HEK293 (cell line): ENCODE measurements around the gene MPHOSPH8.

ENCODE experiments used
- CTCF ChIA-PET: fragments of 350-600 bp; formaldehyde crosslinking; extraction: SDS; loops from one replicate; lab custom pipeline; 2021; ENCODE audit warnings: antibody characterized with exemption; lab: Yijun Ruan, JAX
- POLR2A ChIA-PET: fragments of 300-600 bp; formaldehyde crosslinking; extraction: SDS; loops from one replicate; lab custom pipeline; 2020; ENCODE audit warnings: antibody characterized with exemption, inconsistent platforms; lab: Yijun Ruan, JAX
- H3K27ac ChIP-seq: fragments of 200-500 bp; sonication (Bioruptor generic); 2 replicates; pipeline ENCODE4 v1.5.1; 2014; ENCODE audit warnings: low read depth, low read length, control low read depth, inconsistent platforms; ENCODE audit errors: extremely low read depth
- H3K36me3 ChIP-seq, 2 experiments: fragments of 200-500 bp in 1 of 2; sonication (Bioruptor generic) in 1 of 2; 1 replicate in 1 of 2; 2 replicates in 1 of 2; pipeline ENCODE4 v1.5.1; 2014 to 2017; ENCODE audit warnings: inconsistent platforms in 2 of 2, low read length in 2 of 2; ENCODE audit not compliant: control insufficient read depth in 2 of 2, insufficient read depth in 1 of 2
- H3K4me1 ChIP-seq: fragments of 200-500 bp; sonication (Bioruptor generic); 2 replicates; pipeline ENCODE4 v1.5.1; 2014; ENCODE audit warnings: mild to moderate bottlenecking, low read length, inconsistent platforms; ENCODE audit not compliant: control insufficient read depth, insufficient read depth
- H3K4me3 ChIP-seq: 2 replicates; pipeline ENCODE4 v1.5.1; 2011; ENCODE audit warnings: low read depth, mild to moderate bottlenecking, control low read depth, low read length, moderate library complexity
- H3K9me3 ChIP-seq: fragments of 200-500 bp; sonication (Bioruptor generic); 2 replicates; pipeline ENCODE4 v1.5.1; 2014; ENCODE audit warnings: low read depth, low read length, inconsistent platforms; ENCODE audit not compliant: control insufficient read depth, insufficient read depth
- IKZF3 ChIP-seq: fragments of 450-650 bp; IDR thresholded peaks from 2 replicates; pipeline ENCODE4 v1.5.0; 2018; ENCODE audit warnings: missing biosample characterization, mild to moderate bottlenecking, missing genetic modification characterization, moderate library complexity
- KLF16 ChIP-seq: fragments of 450-650 bp; formaldehyde crosslinking; IDR thresholded peaks from 2 replicates; pipeline ENCODE4 v1.5.1; 2017; ENCODE audit warnings: missing biosample characterization, missing genetic modification characterization
- MEIS1 ChIP-seq: sonication (generic); formaldehyde crosslinking; IDR thresholded peaks from 2 replicates; pipeline ENCODE4 v1.8.1; 2022; ENCODE audit warnings: missing genetic modification reagents, mild to moderate bottlenecking, borderline replicate concordance
- PATZ1 ChIP-seq: fragments of 450-650 bp; formaldehyde crosslinking; IDR thresholded peaks from 2 replicates; pipeline ENCODE4 v1.5.1; 2016; ENCODE audit warnings: missing biosample characterization, missing genetic modification characterization
- SALL2 ChIP-seq: fragments of 450-650 bp; formaldehyde crosslinking; IDR thresholded peaks from 2 replicates; pipeline ENCODE4 v1.5.0; 2017; ENCODE audit warnings: missing biosample characterization, mild to moderate bottlenecking, missing genetic modification characterization, borderline replicate concordance
- ZBTB8A ChIP-seq: fragments of 450-650 bp; formaldehyde crosslinking; IDR thresholded peaks from 2 replicates; pipeline ENCODE4 v1.5.1; 2016; ENCODE audit warnings: missing biosample characterization, missing genetic modification characterization
- ZNF16 ChIP-seq: fragments of 450-650 bp; formaldehyde crosslinking; IDR thresholded peaks from 2 replicates; pipeline ENCODE4 v1.5.1; 2016; ENCODE audit warnings: low read depth, missing biosample characterization, missing genetic modification characterization
- ZNF184 ChIP-seq: fragments of 450-650 bp; IDR thresholded peaks from 2 replicates; pipeline ENCODE4 v1.5.1; 2018; ENCODE audit warnings: missing biosample characterization, mild to moderate bottlenecking, missing genetic modification characterization
- ZNF404 ChIP-seq: fragments of 450-650 bp; formaldehyde crosslinking; IDR thresholded peaks from 2 replicates; pipeline ENCODE4 v1.5.1; 2017; ENCODE audit warnings: missing biosample characterization, missing genetic modification characterization
- ZNF473 ChIP-seq: fragments of 450-650 bp; formaldehyde crosslinking; IDR thresholded peaks from 2 replicates; pipeline ENCODE4 v1.5.1; 2017; ENCODE audit warnings: missing biosample characterization, missing genetic modification characterization
- ZNF529 ChIP-seq: fragments of 450-650 bp; formaldehyde crosslinking; IDR thresholded peaks from 2 replicates; pipeline ENCODE4 v1.5.1; 2017; ENCODE audit warnings: missing genetic modification characterization, missing biosample characterization; ENCODE audit not compliant: insufficient replicate concordance
- ZNF530 ChIP-seq: fragments of 450-650 bp; formaldehyde crosslinking; IDR thresholded peaks from 2 replicates; pipeline ENCODE4 v1.5.1; 2016; ENCODE audit warnings: low read depth, missing biosample characterization, missing genetic modification characterization
- ZNF555 ChIP-seq: fragments of 450-650 bp; formaldehyde crosslinking; conservative IDR thresholded peaks from 2 replicates; pipeline ENCODE4 v1.5.1; 2017; ENCODE audit warnings: missing biosample characterization, mild to moderate bottlenecking, missing genetic modification characterization, inconsistent platforms
- ZNF560 ChIP-seq: fragments of 450-650 bp; formaldehyde crosslinking; IDR thresholded peaks from 2 replicates; pipeline ENCODE4 v1.5.1; 2017; ENCODE audit warnings: missing biosample characterization, missing genetic modification characterization, borderline replicate concordance
- ZNF561 ChIP-seq: fragments of 450-650 bp; IDR thresholded peaks from 2 replicates; pipeline ENCODE4 v1.5.1; 2018; ENCODE audit warnings: missing biosample characterization, missing genetic modification characterization, borderline replicate concordance
- ZNF654 ChIP-seq: fragments of 450-650 bp; formaldehyde crosslinking; IDR thresholded peaks from 2 replicates; pipeline ENCODE4 v1.5.1; 2016; ENCODE audit warnings: low read depth, missing biosample characterization, missing genetic modification characterization
- ZNF701 ChIP-seq: fragments of 450-650 bp; formaldehyde crosslinking; IDR thresholded peaks from 2 replicates; pipeline ENCODE4 v1.5.1; 2016; ENCODE audit warnings: missing biosample characterization, missing genetic modification characterization
- ZNF704 ChIP-seq: fragments of 450-650 bp; formaldehyde crosslinking; IDR thresholded peaks from 2 replicates; pipeline ENCODE4 v1.5.1; 2016; ENCODE audit warnings: missing biosample characterization, missing genetic modification characterization
- ZSCAN30 ChIP-seq: fragments of 450-650 bp; IDR thresholded peaks from 2 replicates; pipeline ENCODE4 v1.5.1; 2018; ENCODE audit warnings: missing biosample characterization, mild to moderate bottlenecking, missing genetic modification characterization, moderate library complexity
- TF ChIP-seq, protein P1 (sequence below): fragments of 450-650 bp; formaldehyde crosslinking; IDR thresholded peaks from 2 replicates; pipeline ENCODE4 v1.5.1; 2017; ENCODE audit warnings: missing biosample characterization, missing genetic modification characterization
- TF ChIP-seq, protein P2 (sequence below): fragments of 450-650 bp; formaldehyde crosslinking; IDR thresholded peaks from 2 replicates; pipeline ENCODE4 v1.5.1; 2017; ENCODE audit warnings: missing biosample characterization, missing genetic modification characterization
- TF ChIP-seq, protein P3 (sequence below): IDR thresholded peaks from 2 replicates; pipeline ENCODE4 v1.6.1; 2011; ENCODE audit warnings: mild to moderate bottlenecking, low read depth, low read length, borderline replicate concordance

The MPHOSPH8 gene

DNA sequence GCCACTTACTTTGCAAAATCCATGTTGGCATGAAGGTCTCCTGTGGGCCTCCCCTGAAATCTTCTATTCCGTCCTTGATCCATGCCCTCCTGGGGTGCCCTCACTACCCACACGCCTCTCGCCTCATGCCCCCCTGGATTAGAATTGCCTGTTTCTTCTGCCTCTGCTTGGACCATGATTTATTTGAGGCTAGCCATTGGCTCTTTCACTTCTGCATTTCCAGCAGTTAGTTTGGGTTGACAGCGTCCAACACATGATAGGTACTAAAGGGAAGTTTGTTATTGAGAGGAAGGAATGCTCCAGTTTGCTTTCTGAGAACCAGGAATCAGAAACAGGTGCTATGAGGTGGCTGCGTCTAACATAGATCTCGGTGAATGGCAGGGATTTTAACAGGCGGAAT lies 41.6 kb upstream of the MPHOSPH8 start:
- Histone ChIP-seq H3K27ac (no peak overlapping the region), H3K4me1 (no peaks in the 10 kb centered on the region), H3K9me3 (no peaks in the 10 kb centered on the region), H3K36me3 (no peaks in the 10 kb centered on the region), H3K4me3 (no peak overlapping the region)
- CTCF ChIA-PET = no interaction called here
- TF ChIP-seq ZNF529 (tag by site-specific recombination) (no peak), ZBTB8A (tag by site-specific recombination) (no peak), ZSCAN30 (no peak), ZNF561 (no peak), ZNF654 (tag by site-specific recombination) (no peak), ZNF555 (tag by site-specific recombination) (no peak)
- TF ChIP-seq, protein P1, sequence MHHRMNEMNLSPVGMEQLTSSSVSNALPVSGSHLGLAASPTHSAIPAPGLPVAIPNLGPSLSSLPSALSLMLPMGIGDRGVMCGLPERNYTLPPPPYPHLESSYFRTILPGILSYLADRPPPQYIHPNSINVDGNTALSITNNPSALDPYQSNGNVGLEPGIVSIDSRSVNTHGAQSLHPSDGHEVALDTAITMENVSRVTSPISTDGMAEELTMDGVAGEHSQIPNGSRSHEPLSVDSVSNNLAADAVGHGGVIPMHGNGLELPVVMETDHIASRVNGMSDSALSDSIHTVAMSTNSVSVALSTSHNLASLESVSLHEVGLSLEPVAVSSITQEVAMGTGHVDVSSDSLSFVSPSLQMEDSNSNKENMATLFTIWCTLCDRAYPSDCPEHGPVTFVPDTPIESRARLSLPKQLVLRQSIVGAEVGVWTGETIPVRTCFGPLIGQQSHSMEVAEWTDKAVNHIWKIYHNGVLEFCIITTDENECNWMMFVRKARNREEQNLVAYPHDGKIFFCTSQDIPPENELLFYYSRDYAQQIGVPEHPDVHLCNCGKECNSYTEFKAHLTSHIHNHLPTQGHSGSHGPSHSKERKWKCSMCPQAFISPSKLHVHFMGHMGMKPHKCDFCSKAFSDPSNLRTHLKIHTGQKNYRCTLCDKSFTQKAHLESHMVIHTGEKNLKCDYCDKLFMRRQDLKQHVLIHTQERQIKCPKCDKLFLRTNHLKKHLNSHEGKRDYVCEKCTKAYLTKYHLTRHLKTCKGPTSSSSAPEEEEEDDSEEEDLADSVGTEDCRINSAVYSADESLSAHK (tag by site-specific recombination) = no peak
- POLR2A ChIA-PET = no interaction called here

- TF ChIP-seq SALL2 (tag by site-specific recombination) (no peak), ZNF701 (tag by site-specific recombination) (no peak)
- TF ChIP-seq, protein P2, sequence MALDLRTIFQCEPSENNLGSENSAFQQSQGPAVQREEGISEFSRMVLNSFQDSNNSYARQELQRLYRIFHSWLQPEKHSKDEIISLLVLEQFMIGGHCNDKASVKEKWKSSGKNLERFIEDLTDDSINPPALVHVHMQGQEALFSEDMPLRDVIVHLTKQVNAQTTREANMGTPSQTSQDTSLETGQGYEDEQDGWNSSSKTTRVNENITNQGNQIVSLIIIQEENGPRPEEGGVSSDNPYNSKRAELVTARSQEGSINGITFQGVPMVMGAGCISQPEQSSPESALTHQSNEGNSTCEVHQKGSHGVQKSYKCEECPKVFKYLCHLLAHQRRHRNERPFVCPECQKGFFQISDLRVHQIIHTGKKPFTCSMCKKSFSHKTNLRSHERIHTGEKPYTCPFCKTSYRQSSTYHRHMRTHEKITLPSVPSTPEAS (tag by site-specific recombination) = no peak
- CTCF ChIA-PET = interaction anchor here (0.7 kb wide), 1 partner anchor 1470 kb away, joined by 5 read pairs; no protein-coding TSS in a partner anchor
- POLR2A ChIA-PET = no interaction called here
- Histone ChIP-seq H3K27ac (no peak overlapping the region), H3K4me3 (no peak overlapping the region), H3K36me3 (no peaks in the 10 kb centered on the region), H3K4me1 (no peaks in the 10 kb centered on the region), H3K9me3 (no peaks in the 10 kb centered on the region)
These were observed 40.7 kb upstream of the MPHOSPH8 start for GRCh38 chr13:19592657-19593180.

GRCh38 chr13:19596086-19596485 lies 37.4 kb upstream of the MPHOSPH8 start:
- Histone ChIP-seq H3K9me3 (no peaks in the 10 kb centered on the region), H3K4me3 (no peak overlapping the region), H3K27ac (no peak overlapping the region), H3K36me3 (no peaks in the 10 kb centered on the region), H3K4me1 (no peaks in the 10 kb centered on the region)
- ChIA-PET CTCF (interaction anchor here (0.6 to 0.8 kb wide), 2 partner anchors 10 to 22 kb away, joined by 3 to 4 read pairs; no protein-coding TSS in a partner anchor), POLR2A (no interaction called here)
- TF ChIP-seq IKZF3 (tag by site-specific recombination) (no peak), ZNF701 (tag by site-specific recombination) (no peak), ZNF704 (tag by site-specific recombination) (no peak), SALL2 (tag by site-specific recombination) (no peak), ZNF184 (tag by site-specific recombination) (no peak), ZNF530 (tag by site-specific recombination) (no peak), ZNF560 (tag by site-specific recombination) (no peak), ZNF404 (tag by site-specific recombination) (no peak), ZSCAN30 (no peak), PATZ1 (tag by site-specific recombination) (no peak), KLF16 (tag by site-specific recombination) (no peak), ZNF473 (tag by site-specific recombination) (no peak), MEIS1 (CRISPR knock-in tag) (no peak), ZNF16 (tag by site-specific recombination) (no peak)
- TF ChIP-seq, protein P3, sequence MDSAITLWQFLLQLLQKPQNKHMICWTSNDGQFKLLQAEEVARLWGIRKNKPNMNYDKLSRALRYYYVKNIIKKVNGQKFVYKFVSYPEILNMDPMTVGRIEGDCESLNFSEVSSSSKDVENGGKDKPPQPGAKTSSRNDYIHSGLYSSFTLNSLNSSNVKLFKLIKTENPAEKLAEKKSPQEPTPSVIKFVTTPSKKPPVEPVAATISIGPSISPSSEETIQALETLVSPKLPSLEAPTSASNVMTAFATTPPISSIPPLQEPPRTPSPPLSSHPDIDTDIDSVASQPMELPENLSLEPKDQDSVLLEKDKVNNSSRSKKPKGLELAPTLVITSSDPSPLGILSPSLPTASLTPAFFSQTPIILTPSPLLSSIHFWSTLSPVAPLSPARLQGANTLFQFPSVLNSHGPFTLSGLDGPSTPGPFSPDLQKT = no peak
